H1 (cell line): ENCODE measurements around the gene TBC1D22A. TPM values are rescaled to one million over a fixed set of nuclear protein-coding genes. Genes with fewer than 3 reads are reported as not detected.

Source experiments
- CTCF ChIA-PET: fragments of 300-600 bp; sonication (Branson Sonifier 250); formaldehyde crosslinking; loops from one replicate; lab custom pipeline; 2021; ENCODE audit not compliant: partially characterized antibody; lab: Charles Lee
- POLR2A ChIA-PET: fragments of 300-600 bp; sonication (Branson Sonifier 250); formaldehyde crosslinking; loops from one replicate; lab custom pipeline; 2021; ENCODE audit warnings: inconsistent platforms; ENCODE audit not compliant: partially characterized antibody; lab: Charles Lee
- DNase-seq, 2 experiments: peaks; one replicate each; pipeline versions ENCODE4 v3.0.0 to v3.0.0-alpha.2; 2010 to 2022; ENCODE audit warnings: low spot score in 2 of 2, low read depth in 1 of 2, mixed read lengths in 1 of 2
- FAIRE-seq: peaks from 2 replicates; lab custom pipeline; 2011; peaks lifted over from hg19 to GRCh38; lab: Jason Lieb, UNC
- H2AFZ ChIP-seq: 2 replicates; pipeline ENCODE4 v1.8.1; 2012; ENCODE audit warnings: low read length, inconsistent platforms
- H2AK5ac ChIP-seq: 2 replicates; pipeline ENCODE4 v1.6.1; 2013; ENCODE audit warnings: low read depth, low read length
- H2BK120ac ChIP-seq: replicated peaks from 2 replicates; pipeline ENCODE3; 2013; ENCODE audit warnings: low read depth, low read length, inconsistent platforms
- H2BK12ac ChIP-seq: 2 replicates; pipeline ENCODE4 v1.6.1; 2013; ENCODE audit warnings: low read depth, low read length
- H2BK15ac ChIP-seq: 2 replicates; pipeline ENCODE4 v1.6.1; 2013; ENCODE audit warnings: low read length
- H2BK20ac ChIP-seq: 2 replicates; pipeline ENCODE4 v1.6.1; 2013; ENCODE audit warnings: low read length
- H2BK5ac ChIP-seq: 2 replicates; pipeline ENCODE4 v1.6.1; 2013; ENCODE audit warnings: low read depth, low read length
- H3K14ac ChIP-seq: 2 replicates; pipeline ENCODE4 v1.6.1; 2013; ENCODE audit warnings: inconsistent platforms; ENCODE audit not compliant: insufficient read length
- H3K18ac ChIP-seq: 2 replicates; pipeline ENCODE4 v1.6.1; 2013; ENCODE audit warnings: low read length; ENCODE audit errors: extremely low read depth
- H3K23ac ChIP-seq: 2 replicates; pipeline ENCODE4 v1.6.1; 2013; ENCODE audit warnings: inconsistent platforms; ENCODE audit not compliant: insufficient read length
- H3K23me2 ChIP-seq: 2 replicates; pipeline ENCODE4 v1.6.1; 2013; ENCODE audit warnings: low read depth, low read length
- H3K27ac ChIP-seq: 2 replicates; pipeline ENCODE4 v1.6.1; 2011; ENCODE audit warnings: low read depth, low read length, inconsistent platforms
- H3K27me3 ChIP-seq, 4 experiments: replicated peaks in 1 of 4; 1 replicate in 1 of 4; 2 replicates in 3 of 4; pipeline versions ENCODE4 v1.6.1 to v1.8.1; 2011 to 2013; ENCODE audit warnings: low read length in 3 of 4, mild to moderate bottlenecking in 3 of 4, inconsistent platforms in 2 of 4, mixed read lengths in 2 of 4, moderate library complexity in 1 of 4; ENCODE audit not compliant: control insufficient read depth in 3 of 4, insufficient read depth in 3 of 4; ENCODE audit errors: extremely low read depth in 1 of 4
- H3K36me3 ChIP-seq, 4 experiments: 2 replicates each; pipeline versions ENCODE4 v1.6.1 to v1.8.1; 2011 to 2013; ENCODE audit warnings: mild to moderate bottlenecking in 4 of 4, low read length in 3 of 4, moderate library complexity in 2 of 4, control low read depth in 1 of 4, inconsistent platforms in 1 of 4; ENCODE audit not compliant: insufficient read depth in 4 of 4, control insufficient read depth in 2 of 4
- H3K4ac ChIP-seq: replicated peaks from 2 replicates; pipeline ENCODE3; 2013; ENCODE audit warnings: low read length, low read depth, mixed read lengths, inconsistent platforms; ENCODE audit not compliant: insufficient read length
- H3K4me1 ChIP-seq, 4 experiments: replicated peaks in 1 of 4; 1 replicate in 1 of 4; 2 replicates in 3 of 4; pipeline versions ENCODE4 v1.6.1 to v1.8.1; 2011 to 2013; ENCODE audit warnings: low read length in 3 of 4, inconsistent platforms in 2 of 4, mixed read lengths in 1 of 4; ENCODE audit not compliant: insufficient read depth in 4 of 4, control insufficient read depth in 3 of 4
- H3K4me2 ChIP-seq, 2 experiments: 2 replicates each; pipeline versions ENCODE4 v1.6.1 to v1.8.1; 2011 to 2013; ENCODE audit warnings: low read depth in 2 of 2, low read length in 2 of 2, control low read depth in 1 of 2, inconsistent platforms in 1 of 2, mild to moderate bottlenecking in 1 of 2; ENCODE audit not compliant: insufficient read depth in 1 of 2
- H3K4me3 ChIP-seq, 4 experiments: fragments of 200-600, 300-600 bp in 1 of 4; sonication (generic), shearing (Covaris generic), sonication (Bioruptor Twin) in 1 of 4; 2 replicates each; pipeline versions ENCODE4 v1.5.1 to v1.8.1; 2011 to 2016; ENCODE audit warnings: low read length in 4 of 4, low read depth in 3 of 4, control low read depth in 2 of 4, inconsistent platforms in 2 of 4, mild to moderate bottlenecking in 2 of 4, mixed read lengths in 1 of 4, moderate library complexity in 1 of 4; ENCODE audit not compliant: insufficient read depth in 2 of 4; ENCODE audit errors: extremely low read depth in 1 of 4
- H3K56ac ChIP-seq: replicated peaks from 2 replicates; pipeline ENCODE3; 2013; ENCODE audit warnings: low read depth, mild to moderate bottlenecking, mixed read lengths, low read length, inconsistent platforms; ENCODE audit not compliant: insufficient read length
- H3K79me1 ChIP-seq: 2 replicates; pipeline ENCODE4 v1.6.1; 2013; ENCODE audit warnings: low read depth, low read length, control low read depth
- H3K79me2 ChIP-seq, 2 experiments: 2 replicates each; pipeline versions ENCODE4 v1.6.1 to v1.8.1; 2012 to 2013; ENCODE audit warnings: low read length in 2 of 2, mild to moderate bottlenecking in 2 of 2, inconsistent platforms in 1 of 2; ENCODE audit not compliant: insufficient read depth in 2 of 2, control insufficient read depth in 1 of 2
- H3K9ac ChIP-seq, 4 experiments: replicated peaks in 1 of 4; 1 replicate in 1 of 4; 2 replicates in 3 of 4; pipeline versions ENCODE4 v1.6.1 to v1.8.1; 2011 to 2013; ENCODE audit warnings: low read depth in 3 of 4, low read length in 3 of 4, control low read depth in 2 of 4, mild to moderate bottlenecking in 2 of 4, moderate library complexity in 2 of 4, inconsistent platforms in 1 of 4; ENCODE audit errors: extremely low read depth in 1 of 4
- H3K9me3 ChIP-seq, 2 experiments: 2 replicates each; pipeline versions ENCODE4 v1.6.1 to v1.8.1; 2012 to 2013; ENCODE audit warnings: mild to moderate bottlenecking in 2 of 2, moderate library complexity in 2 of 2, control low read depth in 1 of 2, inconsistent platforms in 1 of 2, low read depth in 1 of 2, low read length in 1 of 2, mixed read lengths in 1 of 2; ENCODE audit not compliant: insufficient read depth in 2 of 2
- H4K20me1 ChIP-seq, 2 experiments: replicated peaks in 1 of 2; 2 replicates each; pipeline versions ENCODE3 to v1.8.1; 2011 to 2013; ENCODE audit warnings: inconsistent platforms in 2 of 2, low read length in 2 of 2, mild to moderate bottlenecking in 1 of 2; ENCODE audit not compliant: insufficient read depth in 2 of 2, control insufficient read depth in 1 of 2
- H4K5ac ChIP-seq: 2 replicates; pipeline ENCODE4 v1.6.1; 2013; ENCODE audit warnings: low read length, low read depth, mixed read lengths, inconsistent platforms; ENCODE audit not compliant: insufficient read length
- H4K8ac ChIP-seq: 2 replicates; pipeline ENCODE4 v1.8.0; 2013; ENCODE audit warnings: mild to moderate bottlenecking, moderate library complexity, low read length, inconsistent platforms; ENCODE audit not compliant: insufficient read depth; ENCODE audit errors: extremely low read depth
- H4K91ac ChIP-seq: replicated peaks from 2 replicates; pipeline ENCODE3; 2013; ENCODE audit warnings: low read length, mixed read lengths, inconsistent platforms; ENCODE audit not compliant: insufficient read length
- CBX5 ChIP-seq: fragments of 300-800, 300-1000 bp; sonication (generic); IDR thresholded peaks from 2 replicates; pipeline ENCODE4 v1.7.1; 2016; ENCODE audit warnings: antibody characterized with exemption, low read length, low read depth
- CBX8 ChIP-seq: fragments of 300-800, 300-1000 bp; sonication (generic); IDR thresholded peaks from 2 replicates; pipeline ENCODE4 v1.7.1; 2016; ENCODE audit warnings: low read depth, low read length, borderline replicate concordance
- CHD2 ChIP-seq: IDR thresholded peaks from 2 replicates; pipeline ENCODE4 v1.6.1; 2012; ENCODE audit warnings: low read length, improper control_type of control experiment
- GTF2F1 ChIP-seq: IDR thresholded peaks from 2 replicates; pipeline ENCODE4 v1.6.1; 2012; ENCODE audit warnings: low read depth, low read length, improper control_type of control experiment, borderline replicate concordance
- JUND ChIP-seq: IDR thresholded peaks from 2 replicates; pipeline ENCODE4 v1.6.1; 2011; ENCODE audit warnings: mild to moderate bottlenecking, improper control_type of control experiment, low read length
- POLR2AphosphoS5 ChIP-seq: IDR thresholded peaks from 2 replicates; pipeline ENCODE4 v1.6.1; 2011; ENCODE audit warnings: low read depth, low read length
- POU5F1 ChIP-seq: IDR thresholded peaks from 2 replicates; pipeline ENCODE4 v1.6.1; 2011; ENCODE audit warnings: low read depth, mild to moderate bottlenecking, low read length, moderate library complexity
- RBBP5 ChIP-seq: IDR thresholded peaks from 2 replicates; pipeline ENCODE4 v1.7.1; 2012; ENCODE audit warnings: low read depth, mild to moderate bottlenecking, inconsistent platforms, low read length, moderate library complexity, borderline replicate concordance
- RNF2 ChIP-seq: fragments of 200-900, 300-1000 bp; sonication (generic); IDR thresholded peaks from 2 replicates; pipeline ENCODE4 v1.7.1; 2016; ENCODE audit warnings: borderline replicate concordance, low read depth, mild to moderate bottlenecking, antibody characterized with exemption, low read length; ENCODE audit not compliant: poor library complexity, severe bottlenecking; ENCODE audit errors: missing control alignments
- SIRT6 ChIP-seq: IDR thresholded peaks from one replicate; pipeline ENCODE4 v1.7.1; 2012; ENCODE audit warnings: low read length, inconsistent platforms
- TAF7 ChIP-seq: optimal IDR thresholded peaks from 2 replicates; pipeline ENCODE3; 2011; ENCODE audit warnings: low read depth, mild to moderate bottlenecking, inconsistent platforms, low read length, moderate library complexity, borderline replicate concordance
- WGBS, 2 experiments: shearing (Covaris generic) in 1 of 2; methylation state at CpG; one replicate each; pipeline versions ENCODE4 v1.1.6 to v1.1.7; 2013 to 2015; ENCODE audit warnings: low lambda C conversion rate in 2 of 2, mixed read lengths in 2 of 2, inconsistent platforms in 1 of 2, low coverage in 1 of 2, missing lambda C conversion rate in 1 of 2; ENCODE audit not compliant: insufficient replicate concordance in 2 of 2, insufficient coverage in 1 of 2, insufficient read length in 1 of 2; ENCODE audit errors: extremely low coverage in 1 of 2, missing lambda C conversion rate in 1 of 2; 5-methylcytosine and 5-hydroxymethylcytosine counted together
- polyA plus RNA-seq, 7 experiments: library from polyadenylated mRNA; depleted of rRNA in 3 of 7; stranded (reverse) in 5 of 7; unstranded in 2 of 7; fragments of >200 nt in 5 of 7; fragments of 200-250 nt in 2 of 7; gene quantifications; 1 replicate in 5 of 7; 2 replicates in 1 of 7; 4 replicates in 1 of 7; pipeline versions ENCODE4 v1.2.1 to v1.2.3, GENCODE V29; 2011 to 2013; ENCODE audit warnings: missing spikeins in 2 of 7, mixed read lengths in 2 of 7
- total RNA-seq: library from RNA; stranded (reverse); fragmentation: NEBNext Ultra II Directional; extraction: Animal tissue kit (Norgen Biotek cat#: 25700); gene quantifications from 2 replicates; pipeline ENCODE4 v1.2.1, GENCODE V29; 2021
- TF ChIP-seq, protein P1 (sequence below): IDR thresholded peaks from 2 replicates; pipeline ENCODE4 v1.6.1; 2012; ENCODE audit warnings: inconsistent platforms

TBC1D22A gene
- total and polyA plus RNA-seq, 2 of the 8 experiments (the other 6 are each of a cell fraction or from before 2014, with no cell fraction given), result 11.9 to 18.4 TPM

DNA sequence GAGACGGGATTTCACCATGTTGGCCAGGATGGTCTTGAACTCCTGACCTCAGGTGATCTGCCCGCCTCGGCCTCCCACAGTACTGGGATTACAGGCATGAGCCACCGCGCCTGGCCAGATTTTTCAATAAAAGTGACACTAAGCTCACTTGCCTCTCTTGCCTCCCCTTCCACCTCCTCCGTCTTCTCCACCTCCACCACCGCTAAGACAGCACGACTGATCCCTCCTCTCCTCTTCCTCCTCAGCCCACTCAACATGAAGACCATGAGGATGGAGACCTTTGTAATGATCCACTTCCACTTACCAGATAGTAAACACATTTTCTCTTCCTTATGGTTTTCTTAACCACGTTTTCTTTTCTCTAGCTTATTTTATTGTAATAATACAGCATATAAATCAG lies 38.6 kb upstream of the TBC1D22A start:
- Histone ChIP-seq H2AK5ac (no peak overlapping the region), H3K27ac (no peak overlapping the region), H3K9ac (no peak overlapping the region), H3K4me3 (no peak overlapping the region), H3K14ac (no peak overlapping the region), H2BK20ac (no peak overlapping the region), H3K4me1 (no peaks in the 10 kb centered on the region), H3K36me3 (peaks cover 5 to 16% (median 8%) of the 10 kb centered on the region in 4 experiments; a peak in 6 of 8 replicates), H3K18ac (no peak overlapping the region), H3K9me3 (no peaks in the 10 kb centered on the region), H3K4me2 (no peak overlapping the region), H3K23ac (no peak overlapping the region), H3K4ac (no peak overlapping the region), H2BK12ac (no peak overlapping the region), H2BK120ac (no peak overlapping the region), H2AFZ (no peak overlapping the region), H4K8ac (no peak overlapping the region), H4K91ac (no peak overlapping the region), H2BK15ac (no peak overlapping the region), H3K23me2 (0 out of 2 replicates have a peak, but pooled peaks cover 1% of the 10 kb centered on the region), H3K27me3 (no peaks in the 10 kb centered on the region), H4K20me1 (peaks cover 0 to 26% of the 10 kb centered on the region in 2 experiments), H3K79me2 (peaks cover 0 to 9% of the 10 kb centered on the region in 2 experiments; a peak in 1 of 4 replicates), H3K56ac (no peak overlapping the region), H4K5ac (no peak overlapping the region), H3K79me1 (peaks cover 16% of the 10 kb centered on the region), H2BK5ac (no peak overlapping the region)
- 97% methylated on average over 9 of the region's 9 CpGs; no CpG with 5 or more reads in 1 of the 2 experiments for WGBS, 2 experiments
- ChIA-PET POLR2A (no interaction called here), CTCF (no interaction called here)
- no peak for DNase-seq
- no peak for FAIRE-seq
- TF ChIP-seq CHD2, result no peak
- no peak for TF ChIP-seq CBX5
- TF ChIP-seq GTF2F1, result no peak
- no peak for TF ChIP-seq POLR2AphosphoS5
- no peak for TF ChIP-seq TAF7
- TF ChIP-seq RNF2, result no peak
- TF ChIP-seq RBBP5, result no peak
- no peak for TF ChIP-seq SIRT6
- no peak for TF ChIP-seq CBX8
- no peak for TF ChIP-seq JUND
- TF ChIP-seq, protein P1, sequence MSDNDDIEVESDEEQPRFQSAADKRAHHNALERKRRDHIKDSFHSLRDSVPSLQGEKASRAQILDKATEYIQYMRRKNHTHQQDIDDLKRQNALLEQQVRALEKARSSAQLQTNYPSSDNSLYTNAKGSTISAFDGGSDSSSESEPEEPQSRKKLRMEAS, result no peak
- no peak for TF ChIP-seq POU5F1
